Measurements from ENCODE around the gene NBEAL2.

Gene NBEAL2

DNA sequence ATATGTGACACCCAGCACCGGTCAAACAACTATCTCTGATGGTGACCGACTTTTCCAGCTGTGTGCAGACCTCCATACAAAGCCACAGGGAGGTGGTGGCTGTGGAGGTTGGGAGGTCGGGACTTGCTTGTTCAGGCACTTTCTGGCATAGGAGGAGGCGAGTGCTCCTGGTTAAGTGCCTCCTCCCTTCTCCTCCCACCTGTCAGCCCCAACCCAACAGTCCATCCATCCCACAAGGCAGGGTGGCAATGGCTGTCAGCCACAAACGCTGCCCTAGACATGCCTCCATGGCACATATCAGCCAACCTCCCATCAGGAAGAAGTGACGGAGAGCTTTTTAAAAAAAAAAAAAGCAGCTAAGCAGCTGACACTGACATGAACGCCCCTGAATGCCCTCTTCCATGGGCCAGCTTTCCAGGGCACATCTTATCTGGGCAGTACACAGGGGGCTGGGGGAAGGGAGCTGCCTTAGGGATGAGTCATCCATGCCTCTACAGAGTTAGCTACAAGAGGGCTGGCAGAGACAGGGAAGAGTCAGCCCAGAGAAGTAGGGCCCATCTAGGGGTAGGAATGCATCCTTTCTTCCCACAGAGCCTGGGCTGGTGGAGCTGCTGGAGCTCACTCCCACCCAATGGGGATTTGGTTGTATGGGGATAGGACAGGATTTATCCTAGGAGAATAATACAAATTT is 44.2 kb upstream of the NBEAL2 start:
- no peak overlapping the region for H3K9ac ChIP-seq (ENCODE audit: low read length)
- peaks cover 29% of the 10 kb centered on the region for H3K36me3 ChIP-seq (ENCODE audit: insufficient read depth, low read length)
- peaks cover 74% of the 10 kb centered on the region for H3K4me1 ChIP-seq (ENCODE audit: insufficient read depth, low read length)
- H3K9me3 ChIP-seq (ENCODE audit: low read length): no peaks in the 10 kb centered on the region
- H3K27ac ChIP-seq (ENCODE audit: low read depth, low read length): peak overlapping the region; percentile 77
- no peak overlapping the region for H3K4me3 ChIP-seq (ENCODE audit: low read depth in 1 of 2, low read length in 2 of 2)
- H3K27me3 ChIP-seq (ENCODE audit: control insufficient read depth in 1 of 2, insufficient read depth in 2 of 2, low read length in 2 of 2): no peaks in the 10 kb centered on the region

- no peak overlapping the region for H3K4me3 ChIP-seq (ENCODE audit: low read depth in 1 of 2, low read length in 2 of 2)
- no peak overlapping the region for H3K9ac ChIP-seq (ENCODE audit: low read length)
- H3K9me3 ChIP-seq (ENCODE audit: low read length): no peaks in the 10 kb centered on the region
- H3K27me3 ChIP-seq (ENCODE audit: control insufficient read depth in 1 of 2, insufficient read depth in 2 of 2, low read length in 2 of 2): no peaks in the 10 kb centered on the region
- H3K27ac ChIP-seq (ENCODE audit: low read depth, low read length): peak overlapping the region; percentile 77
- H3K4me1 ChIP-seq (ENCODE audit: insufficient read depth, low read length): peaks cover 67% of the 10 kb centered on the region
- peaks cover 35% of the 10 kb centered on the region for H3K36me3 ChIP-seq (ENCODE audit: insufficient read depth, low read length)
Measured at GRCh38 chr3:46935989-46936558, 43.4 kb upstream of the NBEAL2 start.

DNA sequence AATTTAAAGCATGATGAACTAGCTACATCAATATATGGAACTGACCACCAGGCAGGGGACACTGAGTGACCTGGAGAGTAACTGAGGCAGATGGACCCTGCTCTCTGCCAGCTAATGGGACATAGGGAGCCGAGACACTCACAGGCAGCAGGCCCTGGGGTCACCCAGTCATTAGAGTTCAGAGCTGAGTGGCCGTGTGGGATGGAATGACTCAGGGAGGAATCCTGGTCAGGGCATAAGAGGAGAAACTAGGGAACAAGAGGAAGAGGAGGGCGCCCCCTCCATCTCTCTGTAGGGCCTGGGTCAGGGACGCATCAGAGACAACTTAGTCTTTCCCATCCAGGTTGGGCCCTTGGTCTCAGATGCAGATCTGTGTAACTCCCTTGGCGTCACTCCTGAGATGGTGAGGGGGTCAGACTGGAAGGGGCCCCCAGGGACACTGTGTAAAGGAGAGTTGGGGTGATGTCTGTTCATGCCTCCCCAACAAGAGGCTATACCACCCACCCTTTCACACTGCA is 42.7 kb upstream of the NBEAL2 start:
- Histone ChIP-seq H3K27me3 (ENCODE audit: control insufficient read depth in 1 of 2, insufficient read depth in 2 of 2, low read length in 2 of 2) (no peaks in the 10 kb centered on the region), H3K4me3 (ENCODE audit: low read depth in 1 of 2, low read length in 2 of 2) (no peak overlapping the region), H3K4me1 (ENCODE audit: insufficient read depth, low read length) (peaks cover 60% of the 10 kb centered on the region), H3K9ac (ENCODE audit: low read length) (no peak overlapping the region), H3K36me3 (ENCODE audit: insufficient read depth, low read length) (peaks cover 35% of the 10 kb centered on the region), H3K27ac (ENCODE audit: low read depth, low read length) (peak overlapping the region; percentile 32), H3K9me3 (ENCODE audit: low read length) (no peaks in the 10 kb centered on the region)

DNA sequence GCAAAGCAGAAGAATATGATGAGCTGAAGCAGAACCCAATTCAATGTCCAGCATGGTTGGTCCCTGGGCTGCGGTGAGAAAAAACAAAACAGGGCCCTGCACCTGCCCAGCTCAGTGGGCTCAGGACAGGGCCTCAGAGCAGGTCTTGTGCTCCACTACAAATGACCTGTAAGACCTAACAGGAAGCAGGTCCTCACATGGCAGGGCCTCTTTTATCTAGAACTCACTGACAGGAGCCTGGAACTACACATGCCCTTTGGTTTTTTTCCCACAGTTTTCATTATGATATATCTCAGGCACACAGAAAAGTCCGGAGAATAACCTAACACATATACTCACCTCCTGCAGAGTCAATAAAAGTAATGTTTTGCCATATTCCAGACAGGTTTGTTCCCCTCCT is 41.3 kb upstream of the NBEAL2 start:
- Histone ChIP-seq H3K36me3 (ENCODE audit: insufficient read depth, low read length) (peaks cover 35% of the 10 kb centered on the region), H3K9me3 (ENCODE audit: low read length) (no peaks in the 10 kb centered on the region), H3K4me1 (ENCODE audit: insufficient read depth, low read length) (peaks cover 53% of the 10 kb centered on the region), H3K27me3 (ENCODE audit: control insufficient read depth in 1 of 2, insufficient read depth in 2 of 2, low read length in 2 of 2) (no peaks in the 10 kb centered on the region), H3K27ac (ENCODE audit: low read depth, low read length) (no peak overlapping the region), H3K9ac (ENCODE audit: low read length) (no peak overlapping the region), H3K4me3 (ENCODE audit: low read depth in 1 of 2, low read length in 2 of 2) (no peak overlapping the region)

DNA sequence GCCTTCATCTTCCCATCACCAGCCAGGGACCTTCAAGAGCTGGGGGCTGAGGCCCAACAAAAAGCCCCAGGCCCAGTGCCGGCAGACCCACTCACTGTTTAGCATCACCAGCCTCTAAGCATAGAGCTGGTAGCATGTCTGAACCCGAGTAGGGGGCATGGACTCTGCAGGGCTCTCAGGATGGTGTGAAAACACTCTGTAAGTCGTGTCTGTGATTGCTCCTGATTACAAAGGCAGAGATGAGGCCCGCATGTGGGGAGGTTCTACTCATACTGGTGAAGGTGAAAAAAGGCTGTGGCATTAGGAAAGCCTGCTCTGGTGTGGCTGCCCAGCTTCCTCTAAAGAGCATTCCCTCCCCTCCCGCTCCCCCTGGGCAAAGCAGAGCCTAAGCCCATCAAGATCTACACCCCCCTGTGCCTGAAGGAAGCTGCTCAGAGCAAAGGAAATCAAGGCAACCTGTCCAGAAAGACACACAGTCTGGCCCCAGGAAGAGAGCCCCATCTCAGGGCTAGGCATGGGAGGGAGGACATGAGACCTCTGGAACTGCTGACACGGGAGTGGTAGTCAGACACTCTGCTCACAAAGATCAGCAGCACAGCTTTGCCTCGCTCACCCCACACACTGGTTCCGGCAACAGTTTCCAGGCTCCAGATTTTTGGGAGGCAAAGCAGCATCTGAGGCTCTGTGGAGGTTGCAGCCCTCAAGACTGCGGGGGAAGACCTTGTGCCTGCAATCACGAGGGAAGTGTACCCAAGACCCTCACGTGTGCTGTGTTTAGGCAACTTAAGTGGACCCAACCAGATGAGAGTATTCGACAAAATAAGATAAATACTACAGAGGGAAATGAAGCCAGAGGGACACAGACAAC is 39.7 kb upstream of the NBEAL2 start:
- no peaks in the 10 kb centered on the region for H3K27me3 ChIP-seq (ENCODE audit: control insufficient read depth in 1 of 2, insufficient read depth in 2 of 2, low read length in 2 of 2)
- no peak overlapping the region for H3K4me3 ChIP-seq (ENCODE audit: low read depth in 1 of 2, low read length in 2 of 2)
- H3K9me3 ChIP-seq (ENCODE audit: low read length): no peaks in the 10 kb centered on the region
- H3K4me1 ChIP-seq (ENCODE audit: insufficient read depth, low read length): peaks cover 52% of the 10 kb centered on the region
- no peak overlapping the region for H3K9ac ChIP-seq (ENCODE audit: low read length)
- H3K27ac ChIP-seq (ENCODE audit: low read depth, low read length): no peak overlapping the region
- H3K36me3 ChIP-seq (ENCODE audit: insufficient read depth, low read length): peaks cover 35% of the 10 kb centered on the region

- H3K9ac ChIP-seq (ENCODE audit: low read length): no peak overlapping the region
- peaks cover 35% of the 10 kb centered on the region for H3K36me3 ChIP-seq (ENCODE audit: insufficient read depth, low read length)
- H3K4me3 ChIP-seq (ENCODE audit: low read depth in 1 of 2, low read length in 2 of 2): no peak overlapping the region
- no peak overlapping the region for H3K27ac ChIP-seq (ENCODE audit: low read depth, low read length)
- H3K9me3 ChIP-seq (ENCODE audit: low read length): no peaks in the 10 kb centered on the region
- no peaks in the 10 kb centered on the region for H3K27me3 ChIP-seq (ENCODE audit: control insufficient read depth in 1 of 2, insufficient read depth in 2 of 2, low read length in 2 of 2)
- H3K4me1 ChIP-seq (ENCODE audit: insufficient read depth, low read length): peaks cover 44% of the 10 kb centered on the region
Measured at GRCh38 chr3:46942076-46942475, 37.4 kb upstream of the NBEAL2 start.

GRCh38 chr3:46942481-46943236 is 36.8 kb upstream of the NBEAL2 start:
- Histone ChIP-seq H3K9me3 (ENCODE audit: low read length) (no peaks in the 10 kb centered on the region), H3K27ac (ENCODE audit: low read depth, low read length) (no peak overlapping the region), H3K36me3 (ENCODE audit: insufficient read depth, low read length) (peaks cover 29% of the 10 kb centered on the region), H3K27me3 (ENCODE audit: control insufficient read depth in 1 of 2, insufficient read depth in 2 of 2, low read length in 2 of 2) (no peaks in the 10 kb centered on the region), H3K4me3 (ENCODE audit: low read depth in 1 of 2, low read length in 2 of 2) (no peak overlapping the region), H3K9ac (ENCODE audit: low read length) (no peak overlapping the region), H3K4me1 (ENCODE audit: insufficient read depth, low read length) (peaks cover 49% of the 10 kb centered on the region)

DNA sequence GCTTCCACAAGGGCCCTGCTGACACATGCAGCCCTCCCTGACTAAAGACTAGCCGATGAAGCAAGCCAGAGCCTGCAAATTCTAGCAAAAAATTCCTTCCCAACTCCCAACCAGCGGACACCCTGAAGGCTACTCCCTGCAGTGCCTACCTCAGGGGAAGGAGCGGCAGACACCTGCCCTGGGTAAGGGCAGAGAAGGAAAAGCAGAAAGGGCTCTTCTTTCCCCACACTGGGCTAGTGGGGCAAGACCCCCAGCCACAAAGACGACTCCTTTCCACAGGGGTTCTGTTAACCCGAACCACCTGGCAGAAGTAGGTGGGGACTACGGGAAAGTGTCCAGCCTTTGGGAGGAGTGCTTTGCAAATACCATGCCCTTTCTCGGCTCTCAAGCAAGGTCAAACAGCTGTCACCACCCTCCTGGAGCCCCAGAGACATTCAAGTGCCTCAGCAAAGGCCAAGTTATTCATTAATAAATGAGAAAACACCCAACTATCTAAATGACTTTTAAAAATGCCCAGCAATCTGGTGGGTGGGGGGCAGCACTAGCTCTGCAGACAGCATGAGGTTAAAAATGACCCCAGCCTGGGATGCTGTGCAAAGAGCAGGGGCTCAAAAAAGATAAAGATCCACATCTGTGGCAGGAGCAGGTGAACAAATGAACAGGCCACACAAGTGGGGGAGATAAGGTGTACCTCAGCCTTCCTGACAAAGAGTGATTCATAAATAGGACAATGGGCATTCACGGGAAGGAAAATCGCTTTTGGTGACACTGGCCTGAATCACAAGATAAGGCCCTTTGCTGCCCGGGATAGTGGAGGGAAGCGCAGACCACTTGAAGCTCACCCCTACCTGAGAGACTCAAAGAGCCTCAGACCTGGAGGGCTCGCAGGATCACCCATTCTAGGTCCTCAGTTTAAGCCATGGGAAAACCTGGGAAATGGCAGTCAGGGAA is 36.0 kb upstream of the NBEAL2 start:
- peaks cover 56% of the 10 kb centered on the region for H3K4me1 ChIP-seq (ENCODE audit: insufficient read depth, low read length)
- peaks cover 21% of the 10 kb centered on the region for H3K36me3 ChIP-seq (ENCODE audit: insufficient read depth, low read length)
- no peaks in the 10 kb centered on the region for H3K27me3 ChIP-seq (ENCODE audit: control insufficient read depth in 1 of 2, insufficient read depth in 2 of 2, low read length in 2 of 2)
- H3K9me3 ChIP-seq (ENCODE audit: low read length): no peaks in the 10 kb centered on the region
- no peak overlapping the region for H3K27ac ChIP-seq (ENCODE audit: low read depth, low read length)
- no peak overlapping the region for H3K4me3 ChIP-seq (ENCODE audit: low read depth in 1 of 2, low read length in 2 of 2)
- no peak overlapping the region for H3K9ac ChIP-seq (ENCODE audit: low read length)

DNA sequence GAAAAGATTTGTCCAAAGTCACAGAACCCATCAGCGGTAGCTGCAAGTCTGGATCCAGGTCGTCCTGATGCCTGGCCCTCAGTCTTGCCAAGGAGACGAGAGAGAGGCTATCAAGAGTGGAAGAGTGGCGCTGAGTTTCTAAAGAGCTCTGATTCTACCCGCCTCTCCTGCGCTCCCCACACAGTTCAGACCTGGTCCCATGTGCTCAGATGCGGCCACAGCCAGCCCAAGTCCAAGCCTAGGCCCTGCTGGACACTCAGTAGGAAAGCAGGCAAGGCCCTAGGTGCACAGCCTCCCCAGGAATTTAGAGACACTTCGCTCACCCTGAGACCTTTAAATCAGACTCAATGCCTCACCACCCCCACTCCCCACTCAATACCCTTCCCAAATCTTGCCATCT is 35.3 kb upstream of the NBEAL2 start:
- no peak overlapping the region for H3K27ac ChIP-seq (ENCODE audit: low read depth, low read length)
- peaks cover 56% of the 10 kb centered on the region for H3K4me1 ChIP-seq (ENCODE audit: insufficient read depth, low read length)
- no peak overlapping the region for H3K9ac ChIP-seq (ENCODE audit: low read length)
- no peak overlapping the region for H3K4me3 ChIP-seq (ENCODE audit: low read depth in 1 of 2, low read length in 2 of 2)
- peaks cover 18% of the 10 kb centered on the region for H3K36me3 ChIP-seq (ENCODE audit: insufficient read depth, low read length)
- H3K9me3 ChIP-seq (ENCODE audit: low read length): no peaks in the 10 kb centered on the region
- H3K27me3 ChIP-seq (ENCODE audit: control insufficient read depth in 1 of 2, insufficient read depth in 2 of 2, low read length in 2 of 2): no peaks in the 10 kb centered on the region

DNA sequence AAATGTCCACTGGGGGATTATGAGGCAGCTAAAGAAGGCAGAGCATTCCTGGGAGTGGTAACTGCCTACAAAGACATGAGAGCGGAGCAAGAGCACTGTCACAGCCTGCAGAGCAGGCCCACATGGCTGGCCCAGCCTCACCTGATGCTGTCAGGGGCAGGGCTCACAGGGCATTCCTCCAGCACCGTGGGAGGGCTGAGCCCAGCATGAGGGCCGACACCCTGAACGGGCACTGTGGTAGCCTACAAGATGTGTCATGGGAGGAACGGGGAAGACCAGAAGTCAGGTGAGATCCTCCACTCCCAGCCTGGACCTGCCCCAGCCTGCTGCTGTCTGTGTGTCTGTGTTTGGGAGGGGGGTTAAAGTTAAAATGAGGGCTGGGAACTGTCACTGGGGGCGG is 33.0 kb upstream of the NBEAL2 start:
- no peak overlapping the region for H3K27ac ChIP-seq (ENCODE audit: low read depth, low read length)
- H3K4me1 ChIP-seq (ENCODE audit: insufficient read depth, low read length): peaks cover 56% of the 10 kb centered on the region
- H3K9me3 ChIP-seq (ENCODE audit: low read length): no peaks in the 10 kb centered on the region
- H3K27me3 ChIP-seq (ENCODE audit: control insufficient read depth in 1 of 2, insufficient read depth in 2 of 2, low read length in 2 of 2): no peaks in the 10 kb centered on the region
- H3K36me3 ChIP-seq (ENCODE audit: insufficient read depth, low read length): no peaks in the 10 kb centered on the region
- no peak overlapping the region for H3K9ac ChIP-seq (ENCODE audit: low read length)
- no peak overlapping the region for H3K4me3 ChIP-seq (ENCODE audit: low read depth in 1 of 2, low read length in 2 of 2)

Measured in muscle layer of colon (tissue), 2 donors.